Stomach (tissue), 4 donors: ENCODE results near the gene CALM3.

ENCODE experiments used
- EP300 ChIP-seq: sonication (generic); formaldehyde crosslinking; IDR thresholded peaks from one replicate; pipeline ENCODE4 v1.6.1; 2017; ENCODE audit warnings: antibody characterized with exemption
- POLR2A ChIP-seq, 4 donors: fragments of 450-650 bp; IDR thresholded peaks; one replicate each; pipeline ENCODE4 v1.6.1; 2016; ENCODE audit warnings: antibody characterized with exemption in 4 of 4, control low read depth in 2 of 4, mild to moderate bottlenecking in 1 of 4, moderate library complexity in 1 of 4
- POLR2AphosphoS5 ChIP-seq, 3 donors: sonication (generic); formaldehyde crosslinking; IDR thresholded peaks; one replicate each; pipeline ENCODE4 v1.6.1; 2016; ENCODE audit warnings: antibody characterized with exemption in 3 of 3
- TF ChIP-seq, protein P1 (sequence below), 7 experiments: fragments of 450-650 bp in 4 of 7; fragments of 200-600 bp in 3 of 7; sonication (generic) in 3 of 7; IDR thresholded peaks; one replicate each; pipeline ENCODE4 v1.5.1; 2016 to 2019; ENCODE audit warnings: antibody characterized with exemption in 7 of 7, control low read depth in 2 of 7, mild to moderate bottlenecking in 1 of 7

DNA sequence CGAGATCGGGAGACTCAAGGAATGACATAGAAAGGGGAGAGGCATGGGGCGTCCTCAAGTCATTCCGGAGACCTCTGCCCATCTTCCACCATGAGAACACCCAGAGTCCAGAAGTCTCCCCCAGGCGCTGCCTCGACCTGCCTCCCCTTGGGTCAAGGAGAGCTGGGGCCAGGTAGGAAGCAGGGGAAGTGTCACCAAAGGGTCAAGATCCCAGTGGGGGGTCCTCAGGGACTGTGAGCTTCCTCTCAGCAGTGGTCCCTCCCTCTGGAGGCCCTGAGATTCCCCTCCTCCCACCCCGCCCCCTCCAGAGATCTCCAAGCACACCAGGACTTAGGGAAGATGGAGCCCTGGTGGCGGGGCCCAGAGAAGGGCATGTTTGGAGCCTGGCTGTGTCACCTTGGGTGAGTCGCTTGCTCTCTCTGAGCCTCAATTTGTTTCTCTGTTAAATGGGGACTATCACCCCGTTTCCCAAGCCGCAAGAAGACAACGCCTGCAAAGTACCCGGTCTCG is 58.9 kb downstream of the CALM3 start:
- TF ChIP-seq, protein P1, sequence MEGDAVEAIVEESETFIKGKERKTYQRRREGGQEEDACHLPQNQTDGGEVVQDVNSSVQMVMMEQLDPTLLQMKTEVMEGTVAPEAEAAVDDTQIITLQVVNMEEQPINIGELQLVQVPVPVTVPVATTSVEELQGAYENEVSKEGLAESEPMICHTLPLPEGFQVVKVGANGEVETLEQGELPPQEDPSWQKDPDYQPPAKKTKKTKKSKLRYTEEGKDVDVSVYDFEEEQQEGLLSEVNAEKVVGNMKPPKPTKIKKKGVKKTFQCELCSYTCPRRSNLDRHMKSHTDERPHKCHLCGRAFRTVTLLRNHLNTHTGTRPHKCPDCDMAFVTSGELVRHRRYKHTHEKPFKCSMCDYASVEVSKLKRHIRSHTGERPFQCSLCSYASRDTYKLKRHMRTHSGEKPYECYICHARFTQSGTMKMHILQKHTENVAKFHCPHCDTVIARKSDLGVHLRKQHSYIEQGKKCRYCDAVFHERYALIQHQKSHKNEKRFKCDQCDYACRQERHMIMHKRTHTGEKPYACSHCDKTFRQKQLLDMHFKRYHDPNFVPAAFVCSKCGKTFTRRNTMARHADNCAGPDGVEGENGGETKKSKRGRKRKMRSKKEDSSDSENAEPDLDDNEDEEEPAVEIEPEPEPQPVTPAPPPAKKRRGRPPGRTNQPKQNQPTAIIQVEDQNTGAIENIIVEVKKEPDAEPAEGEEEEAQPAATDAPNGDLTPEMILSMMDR (IDR thresholded peaks at IDR 0.05): no peak
- no peak for TF ChIP-seq POLR2A (IDR thresholded peaks at IDR 0.05)
- no peak for TF ChIP-seq EP300
- TF ChIP-seq POLR2AphosphoS5 (IDR thresholded peaks at IDR 0.05): no peak
